Loucy (cell line): ENCODE measurements around the gene C18orf32.
A peak's percentile ranks its signal among the peaks of the same experiment; 100 is the strongest.
"Not testable (repeated sequence)": the region's sequence is repeated elsewhere in the genome, so short reads cannot be mapped to it uniquely, and the experiment has no call there.

ENCODE experiments used
- H2AFZ ChIP-seq: fragments of 200-600 bp; sonication (generic); 2 replicates; pipeline ENCODE4 v1.6.0; 2016; ENCODE audit warnings: antibody characterized with exemption, mild to moderate bottlenecking, low read length, moderate library complexity
- H3F3A ChIP-seq: fragments of 200-600 bp; 2 replicates; pipeline ENCODE4 v1.6.0; 2016; ENCODE audit warnings: antibody characterized with exemption, low read depth, mild to moderate bottlenecking
- H3K27me3 ChIP-seq: fragments of 200-600 bp; sonication (generic); 2 replicates; pipeline ENCODE4 v1.6.1; 2014; ENCODE audit warnings: low read length, mild to moderate bottlenecking; ENCODE audit not compliant: insufficient read depth, poor library complexity, severe bottlenecking
- H3K36me3 ChIP-seq: fragments of 200-600 bp; sonication (generic); 2 replicates; pipeline ENCODE4 v1.6.1; 2016; ENCODE audit warnings: low read length; ENCODE audit not compliant: insufficient read depth
- H3K4me1 ChIP-seq: fragments of 200-600 bp; sonication (generic); 2 replicates; pipeline ENCODE4 v1.5.1; 2014; ENCODE audit warnings: low read length, mild to moderate bottlenecking; ENCODE audit not compliant: insufficient read depth, poor library complexity, severe bottlenecking
- H3K4me2 ChIP-seq: fragments of 200-600 bp; sonication (generic); 2 replicates; pipeline ENCODE4 v1.6.0; 2014; ENCODE audit warnings: antibody characterized with exemption, low read length, low read depth, mild to moderate bottlenecking; ENCODE audit not compliant: poor library complexity, severe bottlenecking
- H3K4me3 ChIP-seq: fragments of 200-600 bp; sonication (generic); 2 replicates; pipeline ENCODE4 v1.5.1; 2014; ENCODE audit warnings: low read length, mild to moderate bottlenecking, mixed read lengths; ENCODE audit not compliant: poor library complexity, severe bottlenecking
- H3K79me2 ChIP-seq: fragments of 200-600 bp; sonication (generic); 2 replicates; pipeline ENCODE4 v1.6.1; 2014; ENCODE audit warnings: low read length; ENCODE audit not compliant: insufficient read depth
- H3K9ac ChIP-seq: fragments of 200-600 bp; sonication (generic); 2 replicates; pipeline ENCODE4 v1.6.0; 2014; ENCODE audit warnings: mild to moderate bottlenecking, low read depth, low read length, moderate library complexity; ENCODE audit not compliant: poor library complexity, severe bottlenecking
- H3K9me2 ChIP-seq: fragments of 200-600 bp; sonication (generic); replicated peaks from 2 replicates; pipeline ENCODE4 v1.6.1; 2016; ENCODE audit warnings: low read depth, low read length, mixed read lengths
- H3K9me3 ChIP-seq: fragments of 200-600 bp; sonication (generic); 2 replicates; pipeline ENCODE4 v1.6.1; 2014; ENCODE audit warnings: mild to moderate bottlenecking, antibody characterized with exemption, low read length, low read depth; ENCODE audit not compliant: insufficient read depth
- H4K20me1 ChIP-seq: fragments of 200-600 bp; sonication (generic); 2 replicates; pipeline ENCODE4 v1.6.0; 2014; ENCODE audit warnings: antibody characterized with exemption, low read length, mild to moderate bottlenecking; ENCODE audit not compliant: insufficient read depth, poor library complexity, severe bottlenecking
- EZH2phosphoT487 ChIP-seq: fragments of 200-600 bp; IDR thresholded peaks from 2 replicates; pipeline ENCODE4 v1.6.1; 2018; ENCODE audit warnings: antibody characterized with exemption, mild to moderate bottlenecking, moderate library complexity, borderline replicate concordance
- TF ChIP-seq, protein P1 (sequence below): fragments of 200-600 bp; sonication (generic); conservative IDR thresholded peaks from 2 replicates; pipeline ENCODE4 v1.5.1; 2014; ENCODE audit warnings: mild to moderate bottlenecking, antibody characterized with exemption, low read length

C18orf32 gene

GRCh38 chr18:49457616-49458015, 29.4 kb downstream of the C18orf32 start:
- Histone ChIP-seq H3K4me3 (peak overlapping the region; percentile 40), H3K4me1 (peaks cover 43% of the 10 kb centered on the region), H3K4me2 (peak overlapping the region; percentile 87)

DNA sequence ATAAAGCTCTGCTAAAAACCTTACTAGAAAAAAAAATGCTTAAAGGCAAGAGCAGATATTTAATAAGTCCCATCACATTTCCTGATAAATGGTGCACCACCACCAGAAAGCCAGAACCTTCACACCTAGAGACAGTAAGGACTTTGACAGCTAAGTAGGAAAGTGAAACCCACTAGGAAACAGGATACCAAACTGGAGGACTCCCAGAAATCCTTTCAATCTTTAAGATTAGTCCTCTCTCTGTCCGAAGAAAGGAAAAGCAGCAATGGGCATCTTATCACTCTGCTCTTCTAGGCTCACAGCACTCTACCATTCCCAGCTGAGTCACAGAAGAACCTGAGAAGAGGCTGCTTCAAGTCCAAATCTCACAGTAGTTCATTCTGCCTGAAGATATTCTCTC, 30.2 kb downstream of the C18orf32 start:
- Histone ChIP-seq H3K9ac (peak overlapping the region; percentile 0), H3K27me3 (no peaks in the 10 kb centered on the region), H3F3A (no peaks in the 10 kb centered on the region), H2AFZ (no peak overlapping the region), H3K9me3 (no peaks in the 10 kb centered on the region), H3K4me3 (peak overlapping the region; percentile 40), H3K79me2 (peaks cover 68% of the 10 kb centered on the region), H3K36me3 (no peaks in the 10 kb centered on the region), H3K9me2 (no peaks in the 10 kb centered on the region), H3K4me1 (peaks cover 43% of the 10 kb centered on the region), H3K4me2 (peak overlapping the region; percentile 87), H4K20me1 (peaks cover 8% of the 10 kb centered on the region)
- TF ChIP-seq, protein P1, sequence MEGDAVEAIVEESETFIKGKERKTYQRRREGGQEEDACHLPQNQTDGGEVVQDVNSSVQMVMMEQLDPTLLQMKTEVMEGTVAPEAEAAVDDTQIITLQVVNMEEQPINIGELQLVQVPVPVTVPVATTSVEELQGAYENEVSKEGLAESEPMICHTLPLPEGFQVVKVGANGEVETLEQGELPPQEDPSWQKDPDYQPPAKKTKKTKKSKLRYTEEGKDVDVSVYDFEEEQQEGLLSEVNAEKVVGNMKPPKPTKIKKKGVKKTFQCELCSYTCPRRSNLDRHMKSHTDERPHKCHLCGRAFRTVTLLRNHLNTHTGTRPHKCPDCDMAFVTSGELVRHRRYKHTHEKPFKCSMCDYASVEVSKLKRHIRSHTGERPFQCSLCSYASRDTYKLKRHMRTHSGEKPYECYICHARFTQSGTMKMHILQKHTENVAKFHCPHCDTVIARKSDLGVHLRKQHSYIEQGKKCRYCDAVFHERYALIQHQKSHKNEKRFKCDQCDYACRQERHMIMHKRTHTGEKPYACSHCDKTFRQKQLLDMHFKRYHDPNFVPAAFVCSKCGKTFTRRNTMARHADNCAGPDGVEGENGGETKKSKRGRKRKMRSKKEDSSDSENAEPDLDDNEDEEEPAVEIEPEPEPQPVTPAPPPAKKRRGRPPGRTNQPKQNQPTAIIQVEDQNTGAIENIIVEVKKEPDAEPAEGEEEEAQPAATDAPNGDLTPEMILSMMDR = no peak
- no peak for TF ChIP-seq EZH2phosphoT487

More at GRCh38 chr18:49457616-49458015, 29.4 kb downstream of the C18orf32 start:
- H3K27me3 ChIP-seq = no peaks in the 10 kb centered on the region
- no peaks in the 10 kb centered on the region for H3F3A ChIP-seq
- H2AFZ ChIP-seq = no peak overlapping the region
- H3K9me2 ChIP-seq = no peaks in the 10 kb centered on the region
- no peak overlapping the region for H3K9ac ChIP-seq
- TF ChIP-seq, protein P1 = no peak
- no peak for TF ChIP-seq EZH2phosphoT487
- no peaks in the 10 kb centered on the region for H3K9me3 ChIP-seq
- H3K79me2 ChIP-seq = peaks cover 68% of the 10 kb centered on the region
- no peaks in the 10 kb centered on the region for H3K36me3 ChIP-seq
- H4K20me1 ChIP-seq = peaks cover 8% of the 10 kb centered on the region

DNA sequence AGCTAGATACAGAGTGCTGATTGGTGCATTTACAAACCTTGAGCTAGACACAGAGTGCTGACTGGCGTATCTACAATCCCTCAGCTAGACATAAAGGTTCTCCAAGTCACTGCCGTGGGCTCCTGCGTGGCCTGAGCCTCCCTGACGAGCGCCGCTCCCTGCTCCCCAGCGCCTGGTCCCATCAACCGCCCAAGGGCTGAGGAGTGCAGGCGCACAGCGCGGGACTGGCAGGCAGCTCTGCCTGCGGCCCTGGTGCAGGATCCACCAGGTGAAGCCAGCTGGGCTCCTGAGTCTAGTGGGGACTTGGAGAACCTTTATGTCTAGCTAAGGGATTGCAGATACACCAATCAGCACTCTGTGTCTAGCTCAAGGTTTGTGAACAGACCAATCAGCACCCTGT, 34.5 kb downstream of the C18orf32 start:
- not testable (repeated sequence) for H3K9me2 ChIP-seq, H3F3A ChIP-seq, H3K36me3 ChIP-seq, H3K9me3 ChIP-seq, H3K4me3 ChIP-seq, H3K4me2 ChIP-seq, H2AFZ ChIP-seq, H4K20me1 ChIP-seq, H3K27me3 ChIP-seq, H3K9ac ChIP-seq
- Histone ChIP-seq H3K79me2 (peaks cover 47% of the 10 kb centered on the region), H3K4me1 (peaks cover 18% of the 10 kb centered on the region)
